ENCODE measurements around the gene DPP6.

DNA sequence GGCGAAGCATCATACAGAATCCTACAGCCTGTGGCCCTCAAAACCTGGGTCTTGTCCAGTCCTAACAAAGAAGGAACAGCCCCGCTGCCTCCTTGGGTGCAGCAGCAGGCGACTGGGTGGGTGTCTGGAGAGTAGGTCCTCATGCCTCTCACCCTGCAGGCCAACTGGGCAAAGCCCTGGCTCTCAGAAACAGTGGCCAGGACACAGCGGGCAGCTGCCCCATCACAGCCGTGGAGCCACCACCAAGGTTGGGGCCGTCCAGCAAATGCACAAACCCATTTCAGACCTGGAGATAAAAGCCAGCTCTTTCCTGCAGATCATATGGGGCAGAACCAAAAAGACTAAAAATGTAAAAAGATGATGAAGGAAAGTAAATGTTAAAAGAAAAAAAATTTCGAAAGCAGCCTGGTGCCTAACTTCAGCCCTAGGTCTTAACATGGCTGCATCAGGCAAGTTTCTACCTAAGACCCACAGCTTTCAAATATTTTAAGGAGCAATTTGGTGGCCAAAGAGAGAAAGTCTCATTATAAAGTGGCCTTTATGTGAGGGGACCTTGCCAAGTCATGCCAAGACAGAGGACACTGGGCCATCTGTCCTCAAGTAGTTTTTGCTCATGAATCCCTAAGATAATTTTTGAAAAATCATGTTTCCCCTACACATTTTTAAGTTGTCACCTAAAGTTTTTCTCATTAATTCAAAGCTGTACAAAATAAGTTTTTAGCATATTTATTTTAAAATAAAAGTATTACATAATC, 808.6 kb downstream of the DPP6 start:
- TF ChIP-seq, protein P1, sequence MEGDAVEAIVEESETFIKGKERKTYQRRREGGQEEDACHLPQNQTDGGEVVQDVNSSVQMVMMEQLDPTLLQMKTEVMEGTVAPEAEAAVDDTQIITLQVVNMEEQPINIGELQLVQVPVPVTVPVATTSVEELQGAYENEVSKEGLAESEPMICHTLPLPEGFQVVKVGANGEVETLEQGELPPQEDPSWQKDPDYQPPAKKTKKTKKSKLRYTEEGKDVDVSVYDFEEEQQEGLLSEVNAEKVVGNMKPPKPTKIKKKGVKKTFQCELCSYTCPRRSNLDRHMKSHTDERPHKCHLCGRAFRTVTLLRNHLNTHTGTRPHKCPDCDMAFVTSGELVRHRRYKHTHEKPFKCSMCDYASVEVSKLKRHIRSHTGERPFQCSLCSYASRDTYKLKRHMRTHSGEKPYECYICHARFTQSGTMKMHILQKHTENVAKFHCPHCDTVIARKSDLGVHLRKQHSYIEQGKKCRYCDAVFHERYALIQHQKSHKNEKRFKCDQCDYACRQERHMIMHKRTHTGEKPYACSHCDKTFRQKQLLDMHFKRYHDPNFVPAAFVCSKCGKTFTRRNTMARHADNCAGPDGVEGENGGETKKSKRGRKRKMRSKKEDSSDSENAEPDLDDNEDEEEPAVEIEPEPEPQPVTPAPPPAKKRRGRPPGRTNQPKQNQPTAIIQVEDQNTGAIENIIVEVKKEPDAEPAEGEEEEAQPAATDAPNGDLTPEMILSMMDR (optimal IDR thresholded peaks at IDR 0.05 in 1 of 3, IDR thresholded peaks at IDR 0.05 in 1 of 3, conservative IDR thresholded peaks at IDR 0.05 in 1 of 3; ENCODE audit: extremely low read depth in 1 of 3, insufficient read depth in 2 of 3, low read length in 3 of 3) = no peak
- no peak for TF ChIP-seq EZH2 (IDR thresholded peaks at IDR 0.05; ENCODE audit: low read length)

All from keratinocyte (primary cell).